ENCODE measurements around the gene CBL.

Gene CBL

DNA sequence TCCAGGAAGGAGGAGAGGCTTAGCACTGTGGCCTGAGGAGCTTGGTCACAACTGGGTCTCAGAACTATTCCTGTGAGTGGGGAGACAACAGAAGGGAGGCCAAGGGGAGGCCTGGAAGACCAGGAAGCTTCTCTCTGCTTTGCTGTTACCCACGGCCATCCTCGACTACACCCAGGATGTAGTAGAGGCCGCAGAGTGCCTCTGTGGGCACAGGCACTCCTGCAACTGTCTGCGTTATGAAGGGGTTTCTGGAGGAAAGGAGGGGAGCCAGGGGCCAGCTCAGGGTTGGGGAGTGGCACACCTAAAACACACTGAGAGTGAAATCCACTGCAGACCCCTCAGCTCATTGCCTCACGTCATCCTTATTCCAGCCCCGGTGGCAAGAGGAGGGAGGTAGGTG lies 144.2 kb downstream of the CBL start:
- no peak for DNase-seq

DNA sequence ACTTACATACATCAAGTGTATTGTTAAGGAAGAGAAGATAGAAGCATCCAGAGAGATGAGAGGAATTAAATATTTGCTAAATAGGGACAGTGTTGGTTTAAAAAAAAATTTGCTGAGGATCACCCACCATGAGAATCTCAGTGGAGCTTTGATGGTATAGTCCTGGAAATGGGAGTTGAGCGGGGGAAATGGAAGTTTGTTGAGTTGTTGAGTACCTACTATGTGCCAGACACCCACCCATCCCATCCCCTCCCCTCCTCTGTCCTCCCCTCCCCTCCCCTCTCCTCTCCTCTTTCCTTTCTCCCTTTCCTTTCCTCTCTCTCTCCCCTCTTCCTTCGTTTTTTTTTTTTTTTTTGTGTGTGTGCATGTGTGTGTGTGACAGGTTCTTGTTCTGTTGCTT lies 145.1 kb downstream of the CBL start:
- no peak for DNase-seq

DNA sequence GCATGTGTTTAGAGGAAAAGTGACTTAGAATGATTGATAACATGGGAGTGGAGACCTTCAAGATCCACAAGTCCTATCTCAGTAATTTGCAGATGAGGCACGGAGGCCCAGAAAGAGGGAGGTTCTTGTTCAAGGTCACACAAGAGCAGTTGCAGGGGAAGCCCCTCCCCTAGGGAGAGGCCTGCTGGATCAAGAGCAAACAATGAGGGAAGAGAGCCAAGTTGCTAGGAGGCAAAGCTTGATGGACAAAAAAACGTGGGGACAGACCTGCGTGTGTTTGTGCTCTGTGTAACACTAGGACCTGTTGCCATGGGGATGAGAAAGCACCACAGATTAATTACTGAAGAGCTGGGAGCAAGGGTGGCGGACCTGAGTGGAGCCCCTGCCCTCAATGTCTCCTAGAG lies 146.7 kb downstream of the CBL start:
- no peak for DNase-seq

DNA sequence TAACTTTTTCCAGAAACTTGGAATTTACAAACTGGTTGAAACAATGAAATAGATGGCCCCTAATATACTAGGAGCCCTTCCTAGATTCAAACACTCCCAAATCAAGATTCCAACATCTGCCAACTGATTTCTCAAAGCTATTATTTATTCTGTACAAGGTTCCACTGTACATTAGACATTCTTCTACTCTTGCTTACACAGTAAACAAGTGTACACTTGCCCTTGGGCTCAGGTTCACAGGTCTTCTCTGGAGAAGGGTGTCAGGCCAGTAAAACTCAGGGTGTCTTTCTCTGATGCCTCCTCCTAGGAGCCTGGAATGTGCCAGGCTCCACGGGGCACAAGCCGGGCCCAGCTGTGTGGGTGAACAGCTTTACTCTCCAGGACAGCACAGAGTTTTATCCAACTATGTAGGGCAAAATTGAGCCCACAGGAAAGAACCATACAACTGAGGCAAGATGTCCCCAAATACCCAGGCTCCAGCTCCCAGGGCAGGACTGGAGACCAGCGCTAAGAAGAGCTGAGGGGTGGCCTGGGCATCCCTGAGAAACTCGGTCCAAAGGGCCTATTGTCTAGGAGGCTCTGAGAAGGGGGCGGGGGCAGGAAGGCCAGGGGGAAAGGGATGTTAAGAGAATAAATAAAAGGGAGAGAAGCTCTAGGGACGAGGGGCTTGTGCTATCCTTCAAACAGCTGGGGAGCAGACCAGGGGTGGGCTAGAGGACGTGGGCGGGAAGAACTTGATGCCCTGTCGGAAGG lies 149.1 kb downstream of the CBL start:
- DNase-seq, result no peak

DNA sequence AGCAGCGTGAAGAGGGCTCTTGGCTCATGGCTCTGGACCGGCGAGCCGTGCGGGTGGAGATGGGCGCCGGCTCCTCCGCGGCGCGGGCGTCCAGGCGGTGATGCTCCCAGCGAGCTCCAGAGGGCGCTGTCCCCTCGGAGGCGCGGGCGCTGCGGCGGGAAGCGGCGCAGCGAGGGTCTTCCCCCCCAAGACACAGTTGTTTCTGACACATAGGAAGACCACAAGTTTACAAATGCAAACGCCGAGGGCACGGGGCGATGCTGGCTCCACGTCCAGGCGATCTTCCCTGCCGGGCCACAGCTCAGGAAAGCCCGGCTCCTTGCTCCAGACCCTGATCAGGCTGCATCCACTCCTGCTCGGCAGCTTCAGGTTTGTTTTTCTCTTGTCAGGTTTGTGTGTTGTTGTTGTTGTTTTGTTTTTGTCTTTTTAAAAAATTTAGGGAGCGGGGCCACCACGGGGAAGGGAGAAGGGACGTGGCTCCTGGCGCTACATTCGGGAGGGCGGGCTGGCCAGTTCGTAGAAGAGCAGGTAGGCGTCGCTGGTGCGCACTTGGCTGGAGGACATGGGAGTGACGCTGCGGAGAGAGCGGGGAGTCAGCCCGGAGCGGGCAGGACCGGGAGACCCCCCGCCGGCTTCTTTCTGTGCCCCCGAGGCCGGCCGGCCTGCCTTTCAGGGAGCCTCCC lies 150.4 kb downstream of the CBL start:
- peak; percentile 50 for DNase-seq

DNA sequence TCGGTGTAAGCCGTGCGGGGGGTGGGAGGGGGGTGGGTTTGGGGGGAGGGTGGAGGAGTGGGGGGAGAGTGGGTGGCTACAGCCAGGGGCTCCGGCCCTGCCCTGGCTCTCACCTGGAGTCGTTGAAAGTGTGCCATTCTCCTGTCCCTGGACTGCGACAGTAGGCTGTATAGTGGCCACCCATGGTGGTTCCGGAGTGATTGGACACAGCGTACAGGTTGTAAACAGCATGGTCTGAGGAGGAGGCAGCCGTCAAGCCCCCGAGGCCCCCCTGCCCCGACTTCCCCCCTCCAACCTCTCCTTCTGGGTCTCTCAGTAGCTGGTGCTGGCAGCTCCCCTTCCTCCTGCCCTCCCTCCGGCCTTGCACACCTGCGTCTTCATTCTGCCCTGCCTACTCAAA lies 150.9 kb downstream of the CBL start:
- no peak for DNase-seq

Measured in NCI-H226 (cell line).